ENCODE data around the gene POLR2L.

Gene POLR2L

DNA sequence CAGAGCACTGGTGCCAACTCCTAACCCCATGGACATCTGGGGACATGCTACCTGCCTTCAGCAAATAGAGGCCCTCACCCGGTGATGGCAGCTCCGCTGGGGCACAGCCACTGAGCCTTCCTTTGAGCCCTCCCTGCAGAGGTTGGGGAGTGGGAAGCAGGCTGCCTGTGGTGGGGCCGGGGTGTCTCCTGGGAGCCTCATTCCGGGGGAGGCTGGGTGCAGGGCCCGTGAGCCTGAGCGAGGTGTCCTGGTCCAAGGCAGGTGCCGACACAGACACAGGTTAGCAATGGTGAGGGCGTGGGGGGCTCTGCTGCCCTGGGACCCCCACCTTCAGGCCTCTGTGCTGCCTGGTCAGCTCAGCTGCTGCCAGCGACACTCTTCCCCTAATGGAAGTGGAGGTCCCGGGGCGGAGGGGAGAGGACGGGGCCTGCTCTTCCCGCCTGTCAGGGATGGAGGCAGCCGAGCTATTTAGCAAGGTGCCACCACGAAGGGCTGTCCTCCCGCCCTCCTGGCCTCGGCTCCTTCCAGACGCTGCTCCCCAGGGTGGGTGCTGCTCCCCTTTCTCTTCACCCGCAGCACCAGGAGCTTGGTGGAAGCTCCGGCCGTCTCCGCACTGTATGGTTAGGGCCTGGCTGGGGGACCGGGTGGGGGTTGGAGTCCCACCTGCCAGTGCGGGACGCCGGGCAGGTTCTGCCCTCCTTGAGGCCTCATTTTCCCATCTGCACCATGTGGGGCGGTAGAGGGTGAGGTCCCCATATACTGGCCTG, 11.5 kb upstream of the POLR2L start:
- no peak for DNase-seq

DNA sequence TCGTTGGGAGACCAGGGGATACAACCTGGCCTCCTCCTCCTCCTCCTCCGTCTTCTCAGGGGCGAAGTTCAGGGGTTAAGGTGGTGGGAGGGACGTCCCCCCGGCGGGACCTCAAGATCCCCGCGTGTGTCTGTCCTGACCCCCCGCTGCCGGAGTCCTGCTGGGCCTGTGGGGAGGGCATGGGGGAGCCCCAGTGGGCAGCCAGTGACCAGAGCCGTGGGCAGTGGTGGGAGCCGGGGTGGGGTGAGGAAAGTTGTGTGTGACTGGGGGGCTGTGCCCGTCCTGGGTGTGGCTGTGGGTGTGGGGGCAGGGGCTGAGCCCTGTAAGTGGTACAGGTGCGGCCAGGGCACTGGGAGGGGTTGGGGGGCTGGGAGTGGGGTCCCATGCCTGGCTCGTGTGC, 10.4 kb upstream of the POLR2L start:
- no peak for DNase-seq

- no peak for DNase-seq
Measured at GRCh38 chr11:850775-851763, 8.7 kb upstream of the POLR2L start.

GRCh38 chr11:849951-850774, 7.8 kb upstream of the POLR2L start:
- DNase-seq, result no peak

DNA sequence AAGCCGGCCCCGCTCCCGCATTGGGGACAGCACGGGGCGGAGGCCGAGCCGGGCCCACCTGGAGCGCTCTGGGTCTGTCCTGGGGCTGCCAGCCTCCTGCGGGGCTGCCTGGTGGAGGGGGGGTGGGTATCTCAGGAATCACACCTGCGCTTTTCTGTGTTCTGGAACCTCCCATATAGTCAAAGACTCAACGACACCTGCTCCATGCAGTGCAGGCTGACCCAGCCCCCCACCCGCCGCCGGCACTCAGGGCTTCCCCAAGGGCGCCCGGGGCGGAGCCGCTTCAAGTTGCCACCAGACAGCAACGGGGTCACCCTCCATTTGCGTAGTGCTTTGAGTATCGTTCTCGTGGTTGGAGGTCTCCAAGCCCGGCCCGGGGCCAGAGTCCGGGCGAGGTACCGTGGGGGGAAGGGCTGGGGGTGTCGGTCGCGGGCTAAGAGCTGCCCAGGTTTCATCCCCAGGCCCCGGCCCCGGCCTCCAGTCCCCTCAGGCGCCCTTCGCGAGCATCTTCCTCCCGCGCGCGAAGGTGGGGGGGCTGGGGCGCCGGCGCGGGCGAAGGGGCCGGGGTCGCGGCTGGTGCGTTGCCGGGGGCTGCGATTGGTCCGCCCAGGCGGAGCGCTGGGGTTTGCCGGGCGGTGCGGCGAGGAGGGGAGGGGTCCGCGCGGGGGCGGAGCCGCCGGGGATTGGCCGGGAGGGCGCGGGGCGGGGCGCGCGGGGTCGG, 6.9 kb upstream of the POLR2L start:
- peak; percentile 19 for DNase-seq

DNA sequence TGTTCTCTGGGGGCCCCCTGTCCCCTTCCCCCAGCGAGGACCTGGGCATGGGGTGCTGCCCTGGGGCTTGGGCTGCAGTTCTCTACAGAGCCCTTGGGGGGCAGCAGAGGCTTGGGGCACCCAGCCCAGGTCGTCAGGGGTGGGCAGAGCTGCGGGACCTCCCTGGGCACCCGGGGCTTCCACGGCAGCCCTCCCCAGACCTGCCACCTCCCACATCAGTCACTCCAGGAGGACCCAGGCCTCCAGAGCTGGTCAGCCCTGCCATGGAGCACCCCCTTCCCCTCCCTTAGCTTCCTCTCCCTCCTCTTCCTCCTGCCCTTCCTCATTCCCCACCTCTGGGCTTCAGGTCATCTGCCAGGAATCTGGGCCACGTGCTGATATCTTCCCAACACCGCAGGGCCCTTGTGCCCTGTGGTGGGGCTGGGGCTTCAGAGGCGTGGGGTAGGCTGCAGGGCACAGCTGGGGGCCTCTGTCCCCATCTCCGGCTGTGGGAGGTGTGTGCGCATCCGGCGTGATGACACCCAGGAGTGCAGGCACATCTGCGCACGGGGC, 6.1 kb upstream of the POLR2L start:
- peak; percentile 54 for DNase-seq

- DNase-seq, result no peak
Measured at GRCh38 chr11:847876-848275, 5.5 kb upstream of the POLR2L start.

DNA sequence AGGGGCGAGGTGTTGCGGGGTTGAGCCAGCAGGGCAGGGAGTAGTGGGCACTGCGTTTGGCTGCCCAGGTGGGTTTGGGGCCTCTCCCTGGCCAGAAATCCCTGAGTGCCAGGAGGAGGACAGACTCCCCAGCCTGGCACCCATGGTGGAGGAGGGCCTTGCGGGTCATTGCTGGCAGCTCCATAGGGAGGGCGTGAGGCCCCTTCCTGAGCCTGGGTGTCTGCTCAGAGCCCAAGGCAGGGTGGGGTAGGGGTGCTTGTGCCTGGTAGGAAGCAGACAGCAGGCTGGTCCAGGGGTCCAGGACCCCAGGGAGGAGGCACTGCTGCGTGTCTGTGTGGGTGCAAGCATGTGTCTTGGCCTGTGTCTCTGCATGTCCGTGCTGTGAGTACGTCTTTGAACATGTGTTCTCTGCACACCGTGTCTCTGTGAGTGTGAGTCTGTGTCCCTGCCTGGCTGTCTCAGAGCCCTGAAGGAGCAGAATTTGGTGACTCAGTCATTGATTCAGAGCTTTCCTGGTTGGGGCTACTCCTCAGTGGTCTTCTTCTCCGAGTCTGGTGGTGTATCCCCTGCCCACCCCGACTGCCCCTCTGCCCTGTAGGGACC, 4.3 kb upstream of the POLR2L start:
- DNase-seq, result no peak

DNA sequence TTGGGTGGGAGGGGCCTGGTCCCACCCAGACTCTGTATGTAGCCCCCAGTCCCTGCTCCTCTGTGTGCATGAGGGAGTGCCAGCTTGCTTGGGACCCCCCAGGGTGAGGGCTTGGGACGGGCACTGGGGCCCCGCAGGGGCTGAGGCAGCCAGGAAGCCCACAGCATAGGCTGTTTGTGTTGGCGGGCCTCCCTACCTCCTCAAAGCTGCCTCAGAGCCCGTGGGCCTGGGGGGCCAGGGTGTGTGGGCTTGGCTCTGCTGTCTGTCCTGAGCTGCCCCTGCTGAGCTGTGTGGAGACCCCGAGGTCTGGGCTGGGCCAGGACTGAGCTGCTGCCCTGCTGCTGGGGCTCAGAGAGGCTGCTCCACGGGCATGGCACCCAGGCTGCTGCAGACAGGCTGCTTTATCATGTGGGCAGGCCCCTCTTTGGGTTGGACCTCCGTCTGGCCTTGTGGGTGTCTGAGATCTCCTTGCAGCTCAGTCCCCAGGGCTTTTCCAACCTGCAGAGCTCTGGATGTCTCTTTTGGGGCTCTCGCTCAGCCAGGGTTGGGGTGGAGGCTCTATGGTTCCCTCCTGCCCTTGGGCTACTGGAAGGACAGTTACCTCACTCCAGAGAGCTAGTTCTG, 3.7 kb upstream of the POLR2L start:
- no peak for DNase-seq

- DNase-seq, result no peak
Measured at GRCh38 chr11:844693-845644, 2.6 kb upstream of the POLR2L start.

GRCh38 chr11:843818-844692, 1.7 kb upstream of the POLR2L start:
- no peak for DNase-seq

- DNase-seq, result no peak
Measured at GRCh38 chr11:843086-843734, 881 bp upstream of the POLR2L start.

GRCh38 chr11:841981-842369, 354 bp downstream of the POLR2L start:
- no peak for DNase-seq

DNA sequence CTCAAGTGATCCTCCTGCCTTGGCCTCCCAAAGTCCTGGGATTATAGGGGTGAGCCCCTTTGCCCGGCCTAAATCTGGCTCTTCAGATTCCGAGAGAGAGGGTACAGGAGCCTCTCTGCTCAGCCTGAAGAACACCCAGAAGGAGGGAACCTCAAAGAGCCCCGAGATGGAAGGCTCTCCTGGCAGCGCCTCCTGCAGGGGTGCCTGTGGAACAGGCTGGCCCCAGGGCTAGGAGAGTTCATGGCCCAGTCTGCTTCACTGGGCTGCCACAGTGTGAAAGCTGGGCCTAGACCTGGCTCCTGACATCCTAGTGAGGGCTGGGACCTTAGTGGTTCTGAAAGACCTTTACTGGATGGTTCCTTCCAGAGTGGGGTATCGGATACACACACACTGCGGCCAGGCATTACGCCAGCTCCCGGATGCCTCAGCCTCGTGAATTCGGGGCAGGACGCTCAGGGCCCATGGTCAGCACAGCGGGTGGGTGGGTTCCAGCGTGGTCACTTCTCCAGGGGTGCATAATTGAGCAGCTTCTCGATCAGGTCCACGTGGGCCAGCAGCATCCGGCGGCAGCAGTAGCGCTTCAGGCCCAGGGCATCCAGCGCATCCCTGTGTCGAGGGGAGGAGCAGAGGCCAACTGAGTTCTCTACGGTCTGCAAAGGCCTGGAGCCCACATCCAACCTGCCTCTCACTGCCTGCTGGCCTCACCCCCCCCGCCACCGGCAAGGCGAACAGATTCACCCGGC, 2.3 kb downstream of the POLR2L start:
- DNase-seq, result no peak

DNA sequence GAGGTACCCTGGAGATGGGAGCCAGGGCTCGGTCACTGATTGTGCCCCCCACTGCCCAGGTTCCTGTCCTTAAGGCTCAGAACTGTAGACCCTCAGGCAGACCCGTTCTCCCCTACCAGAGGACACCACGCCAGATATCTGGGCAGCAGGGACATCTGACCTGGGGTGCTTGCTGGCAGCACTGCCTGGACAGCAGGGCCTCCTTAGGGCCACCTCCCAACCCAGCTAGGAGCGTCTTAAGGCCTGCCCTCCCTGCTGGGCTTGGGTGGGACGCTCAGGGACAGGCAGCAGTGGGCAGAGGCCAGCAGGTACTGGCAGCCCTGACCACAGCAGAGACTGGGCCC, 3.1 kb downstream of the POLR2L start:
- DNase-seq, result no peak

DNA sequence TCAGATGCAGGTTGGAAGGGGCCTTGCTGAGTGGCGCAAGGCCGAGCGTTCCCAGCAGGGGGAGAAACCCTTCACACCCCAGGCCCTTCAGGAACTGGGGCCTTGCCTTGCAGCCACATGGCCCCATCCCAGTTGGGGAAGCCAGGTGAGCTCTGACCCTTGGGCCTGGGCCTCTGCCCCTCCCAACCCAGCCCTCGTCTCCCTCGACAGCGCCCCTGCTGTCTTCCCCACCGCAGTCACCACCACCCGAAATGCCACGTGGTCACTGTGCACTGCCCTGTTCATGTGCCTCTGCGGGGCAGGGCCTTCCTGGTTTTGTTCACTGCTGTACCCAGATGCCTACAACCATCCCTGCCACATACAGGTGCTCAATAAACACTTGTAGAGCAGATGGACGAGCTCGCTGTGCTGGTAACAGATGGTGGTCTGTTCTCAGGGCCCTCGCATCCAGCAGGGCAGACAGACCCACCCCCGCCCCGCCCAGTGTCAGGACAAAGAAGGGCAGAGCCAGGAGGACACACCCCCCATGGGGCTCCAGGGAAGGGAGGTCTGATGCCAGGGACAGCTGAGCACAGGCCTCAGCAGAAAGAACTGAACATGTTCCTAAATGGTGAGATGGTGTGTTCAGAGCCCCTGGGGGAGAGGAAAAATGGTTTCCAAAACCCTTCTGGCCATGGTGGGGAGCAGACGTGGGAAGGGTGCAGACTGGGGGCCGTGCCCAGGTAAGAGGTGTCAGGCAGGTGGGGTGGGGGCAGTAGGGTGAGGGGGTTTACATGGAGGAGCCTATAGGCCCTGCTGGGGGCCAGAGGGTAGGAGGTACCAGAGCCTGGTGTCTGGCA, 3.7 kb downstream of the POLR2L start:
- no peak for DNase-seq

DNA sequence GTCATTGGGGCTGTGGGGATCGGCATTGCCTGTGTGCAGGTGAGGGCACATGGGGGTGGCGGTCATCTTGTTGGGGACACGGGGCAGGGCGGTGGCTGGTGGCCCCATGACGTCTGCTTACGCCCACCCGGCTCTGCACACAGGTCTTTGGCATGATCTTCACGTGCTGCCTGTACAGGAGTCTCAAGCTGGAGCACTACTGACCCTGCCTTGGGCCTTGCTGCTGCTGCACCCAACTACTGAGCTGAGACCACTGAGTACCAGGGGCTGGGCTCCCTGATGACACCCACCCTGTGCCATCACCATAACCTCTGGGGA, 4.4 kb downstream of the POLR2L start:
- DNase-seq, result no peak

Data from stimulated activated naive CD4-positive, alpha-beta T cell treated with Interleukin-2 at 50 U/mL for 16 hours (primary cell).